Tibial artery (tissue), 4 donors: ENCODE measurements around the gene KLC1.

Experiments
- DNase-seq, 2 donors: peaks; one replicate each; pipeline ENCODE4 v3.0.0-alpha.2; 2019
- H3K27ac ChIP-seq, 2 donors: fragments of 200-600 bp; sonication (generic) in 1 of 2; 1 replicate in 1 of 2; 2 replicates in 1 of 2; pipeline ENCODE4 v1.5.1; 2018 to 2019; ENCODE audit warnings: mild to moderate bottlenecking in 1 of 2
- H3K27me3 ChIP-seq, 2 donors: fragments of 200-600 bp; sonication (generic) in 1 of 2; one replicate each; pipeline versions ENCODE4 v1.5.1 to v1.6.0; 2016 to 2019
- H3K36me3 ChIP-seq, 3 donors: fragments of 200-600 bp; sonication (generic) in 2 of 3; one replicate each; pipeline ENCODE4 v1.5.1; 2016 to 2019; ENCODE audit warnings: mild to moderate bottlenecking in 2 of 3
- H3K4me1 ChIP-seq, 4 donors: fragments of 200-600 bp; sonication (generic) in 2 of 4; 1 replicate in 3 of 4; 2 replicates in 1 of 4; pipeline ENCODE4 v1.5.1; 2016 to 2019
- H3K4me3 ChIP-seq, 2 donors: fragments of 200-600 bp; sonication (generic) in 1 of 2; 1 replicate in 1 of 2; 2 replicates in 1 of 2; pipeline ENCODE4 v1.5.1; 2018 to 2019; ENCODE audit warnings: mild to moderate bottlenecking in 2 of 2
- H3K9me3 ChIP-seq, 3 donors: fragments of 200-600 bp; sonication (generic) in 1 of 3; one replicate each; pipeline ENCODE4 v1.5.1; 2016 to 2019
- intact Hi-C: fragments of 100-400 bp; cut with DNase I; formaldehyde crosslinking; loops from one replicate; pipeline ENCODE4 v1.15.0; 2023; ENCODE audit warnings: low total_unique reads
- TF ChIP-seq, protein P1 (sequence below), 2 experiments: fragments of 200-600 bp in 1 of 2; fragments of 450-650 bp in 1 of 2; IDR thresholded peaks; one replicate each; pipeline ENCODE4 v1.5.1; 2017 to 2019; ENCODE audit warnings: antibody characterized with exemption in 2 of 2, mild to moderate bottlenecking in 1 of 2, moderate library complexity in 1 of 2

Gene KLC1

DNA sequence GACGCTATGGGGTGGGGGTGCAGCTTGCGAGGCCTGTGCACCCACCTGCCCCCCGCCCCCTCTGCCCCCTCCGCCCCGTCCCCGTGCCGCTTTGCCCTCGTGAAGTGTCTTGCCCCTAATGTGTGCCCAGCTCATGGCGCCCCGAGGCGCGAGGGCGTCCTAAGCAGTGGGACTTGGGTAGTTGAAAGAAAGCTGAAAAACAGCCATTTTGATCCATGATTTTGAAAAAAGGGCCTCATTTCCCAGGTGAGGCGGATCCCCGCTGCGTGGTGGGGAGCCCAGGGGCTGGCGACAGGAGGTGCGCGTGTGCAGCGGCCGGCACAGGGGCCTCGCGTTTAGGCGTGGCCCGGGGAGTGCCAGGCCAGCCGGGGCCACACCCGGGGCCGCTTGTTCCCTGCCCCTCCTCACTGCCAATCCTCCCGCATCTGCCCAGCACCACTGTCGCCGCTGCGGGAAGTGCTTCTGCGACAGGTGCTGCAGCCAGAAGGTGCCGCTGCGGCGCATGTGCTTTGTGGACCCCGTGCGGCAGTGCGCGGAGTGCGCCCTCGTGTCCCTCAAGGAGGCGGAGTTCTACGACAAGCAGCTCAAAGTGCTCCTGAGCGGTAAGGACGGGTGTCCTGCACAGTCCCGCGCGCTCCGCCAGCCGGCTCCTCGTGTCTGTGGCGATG, 98.4 kb downstream of the KLC1 start:
- no peak overlapping the region for H3K27ac ChIP-seq
- TF ChIP-seq, protein P1, sequence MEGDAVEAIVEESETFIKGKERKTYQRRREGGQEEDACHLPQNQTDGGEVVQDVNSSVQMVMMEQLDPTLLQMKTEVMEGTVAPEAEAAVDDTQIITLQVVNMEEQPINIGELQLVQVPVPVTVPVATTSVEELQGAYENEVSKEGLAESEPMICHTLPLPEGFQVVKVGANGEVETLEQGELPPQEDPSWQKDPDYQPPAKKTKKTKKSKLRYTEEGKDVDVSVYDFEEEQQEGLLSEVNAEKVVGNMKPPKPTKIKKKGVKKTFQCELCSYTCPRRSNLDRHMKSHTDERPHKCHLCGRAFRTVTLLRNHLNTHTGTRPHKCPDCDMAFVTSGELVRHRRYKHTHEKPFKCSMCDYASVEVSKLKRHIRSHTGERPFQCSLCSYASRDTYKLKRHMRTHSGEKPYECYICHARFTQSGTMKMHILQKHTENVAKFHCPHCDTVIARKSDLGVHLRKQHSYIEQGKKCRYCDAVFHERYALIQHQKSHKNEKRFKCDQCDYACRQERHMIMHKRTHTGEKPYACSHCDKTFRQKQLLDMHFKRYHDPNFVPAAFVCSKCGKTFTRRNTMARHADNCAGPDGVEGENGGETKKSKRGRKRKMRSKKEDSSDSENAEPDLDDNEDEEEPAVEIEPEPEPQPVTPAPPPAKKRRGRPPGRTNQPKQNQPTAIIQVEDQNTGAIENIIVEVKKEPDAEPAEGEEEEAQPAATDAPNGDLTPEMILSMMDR (IDR thresholded peaks at IDR 0.05) = no peak
- peaks cover 3 to 67% (median 40%) of the 10 kb centered on the region in 4 donors for H3K4me1 ChIP-seq
- H3K36me3 ChIP-seq = peaks cover 39 to 61% (median 57%) of the 10 kb centered on the region in 3 donors
- intact Hi-C loops = no loop called here
- DNase-seq = no peak
- no peaks in the 10 kb centered on the region for H3K9me3 ChIP-seq
- no peak overlapping the region for H3K4me3 ChIP-seq
- no peaks in the 10 kb centered on the region for H3K27me3 ChIP-seq

DNA sequence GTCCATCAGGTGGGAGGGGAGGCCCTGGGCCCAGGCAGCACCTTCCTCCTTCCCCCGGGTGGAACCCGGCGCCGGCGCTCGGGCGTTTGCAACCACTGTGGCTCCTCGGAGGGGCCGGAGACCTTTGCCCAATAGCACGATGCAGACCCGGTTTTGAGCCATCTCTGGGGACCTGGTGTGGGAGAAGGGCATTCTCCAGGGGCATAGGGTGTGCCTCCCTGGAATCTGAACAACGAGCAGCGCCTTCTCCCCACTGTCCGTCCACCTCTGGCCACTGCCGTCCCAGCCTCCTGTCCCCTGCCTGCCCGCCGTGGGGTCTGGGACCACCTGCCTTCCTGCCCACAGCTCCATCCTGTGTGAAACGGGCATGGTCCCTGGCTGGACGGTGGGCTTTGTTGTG, 99.1 kb downstream of the KLC1 start:
- no peaks in the 10 kb centered on the region for H3K9me3 ChIP-seq
- TF ChIP-seq, protein P1 (IDR thresholded peaks at IDR 0.05) = no peak
- H3K27ac ChIP-seq = no peak overlapping the region
- H3K4me3 ChIP-seq = no peak overlapping the region
- DNase-seq = no peak
- intact Hi-C loops = no loop called here
- no peaks in the 10 kb centered on the region for H3K27me3 ChIP-seq
- H3K4me1 ChIP-seq = peaks cover 3 to 60% (median 33%) of the 10 kb centered on the region in 4 donors
- peaks cover 45 to 68% (median 64%) of the 10 kb centered on the region in 3 donors for H3K36me3 ChIP-seq

DNA sequence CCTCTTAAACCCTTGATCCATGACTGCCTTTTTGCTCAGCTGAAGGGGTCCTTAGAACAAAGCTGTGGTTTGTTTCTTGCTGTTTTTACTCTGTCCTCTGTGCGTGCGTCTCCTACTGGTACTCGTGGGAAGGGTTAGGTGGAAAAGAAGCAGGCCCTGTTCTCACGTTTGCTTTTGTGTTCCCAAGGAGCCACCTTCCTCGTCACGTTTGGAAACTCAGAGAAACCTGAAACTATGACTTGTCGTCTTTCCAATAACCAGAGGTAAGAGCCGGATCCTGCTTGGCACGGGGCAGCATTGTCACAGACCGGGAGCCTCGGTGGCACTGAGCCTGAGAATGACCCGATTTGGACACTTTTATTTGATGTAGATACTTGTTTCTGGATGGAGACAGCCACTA, 99.7 kb downstream of the KLC1 start:
- H3K27me3 ChIP-seq = no peaks in the 10 kb centered on the region
- no peak overlapping the region for H3K27ac ChIP-seq
- intact Hi-C loops = no loop called here
- H3K4me3 ChIP-seq = no peak overlapping the region
- H3K36me3 ChIP-seq = peaks cover 50 to 73% (median 70%) of the 10 kb centered on the region in 3 donors
- H3K9me3 ChIP-seq = no peaks in the 10 kb centered on the region
- TF ChIP-seq, protein P1 (IDR thresholded peaks at IDR 0.05) = no peak
- peaks cover 3 to 54% (median 28%) of the 10 kb centered on the region in 4 donors for H3K4me1 ChIP-seq
- DNase-seq = no peak

DNA sequence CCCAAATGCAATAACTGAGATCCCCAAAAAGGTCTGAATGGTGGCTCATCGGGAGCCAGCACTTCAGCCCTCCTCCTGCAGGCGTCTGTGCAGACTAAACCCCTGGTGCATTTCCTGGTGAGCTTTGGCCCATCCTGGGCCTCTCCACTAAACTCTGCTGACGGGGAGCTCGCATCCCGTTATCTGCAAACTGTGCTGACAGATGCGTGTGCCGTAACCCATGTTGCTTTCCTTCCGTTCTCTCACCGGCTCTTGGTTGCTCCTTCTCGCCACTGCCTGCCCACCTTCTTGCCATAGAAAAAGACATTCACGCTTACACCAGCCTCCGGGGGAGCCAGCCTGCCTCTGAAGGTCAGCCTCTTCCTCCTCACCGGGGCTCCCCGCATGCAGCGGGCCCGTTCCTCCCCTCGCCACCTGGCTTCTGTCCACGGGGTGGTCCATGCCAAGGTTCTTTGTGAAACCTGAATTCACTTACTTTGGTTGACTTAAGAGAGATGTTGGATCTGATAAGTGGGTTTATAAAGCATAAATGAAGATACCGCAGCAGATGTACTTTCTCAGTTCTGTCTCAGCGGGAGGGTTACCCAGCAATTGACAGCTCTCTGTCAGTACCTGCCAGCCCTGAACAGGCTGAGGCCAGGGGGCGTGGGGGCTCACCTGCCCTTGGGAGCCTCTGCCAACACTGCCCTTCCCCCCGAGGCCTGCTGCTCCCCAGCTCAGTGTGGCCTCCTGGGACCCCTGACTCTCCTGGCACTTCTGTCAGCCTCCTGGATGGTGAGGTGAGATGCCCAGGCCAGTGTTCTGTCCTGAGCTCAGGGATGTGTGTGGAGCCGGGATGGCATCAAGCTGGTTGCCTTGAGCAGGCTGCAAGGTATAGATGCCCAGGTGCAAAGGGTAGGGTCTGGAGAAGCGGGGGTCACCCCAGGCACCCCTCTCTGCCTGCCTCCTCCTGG, 100.8 kb downstream of the KLC1 start:
- intact Hi-C loops = loop anchor here (10.0 kb wide), 1 partner anchor 125 kb away; no protein-coding TSS in a partner anchor

DNA sequence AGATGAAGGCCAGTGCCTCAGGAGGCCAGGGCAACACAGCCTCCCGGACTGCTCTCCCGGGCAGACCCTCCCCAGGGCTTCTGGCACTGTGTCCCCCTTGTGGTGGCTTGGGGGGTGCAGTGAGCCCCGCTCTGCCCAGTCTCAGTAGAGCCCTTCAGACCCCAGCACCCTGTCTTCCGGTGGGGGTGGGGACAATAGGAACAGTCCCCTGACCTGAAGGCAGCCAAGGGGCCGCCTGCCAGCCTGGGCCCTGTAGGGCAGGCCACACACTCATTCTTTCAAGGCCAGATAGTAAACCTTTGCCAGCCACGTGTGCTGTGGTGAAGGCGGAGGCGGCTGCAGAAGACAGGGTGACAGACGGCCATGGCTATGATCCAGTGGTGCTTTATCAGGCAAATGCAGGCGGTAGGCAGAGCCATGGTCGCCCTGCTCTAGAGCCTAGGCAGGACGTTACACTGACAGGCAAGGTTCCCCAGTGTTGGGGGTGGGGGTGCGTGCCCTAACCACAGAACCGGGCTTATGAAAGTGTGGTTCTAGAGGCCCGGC, 101.6 kb downstream of the KLC1 start:
- Histone ChIP-seq H3K4me3 (no peak overlapping the region), H3K36me3 (peaks cover 58 to 91% (median 78%) of the 10 kb centered on the region in 3 donors), H3K27me3 (no peaks in the 10 kb centered on the region), H3K27ac (peak overlapping the region in 1 of 2 donors; percentile 4), H3K4me1 (peaks cover 0 to 44% (median 20%) of the 10 kb centered on the region in 4 donors), H3K9me3 (no peaks in the 10 kb centered on the region)
- TF ChIP-seq, protein P1 (IDR thresholded peaks at IDR 0.05) = no peak
- intact Hi-C loops = loop anchor here (10.0 kb wide), 1 partner anchor 126 kb away; no protein-coding TSS in a partner anchor
- peak in 1 of 2 donors; percentile 60 for DNase-seq

More for the DNA sequence above, 100.8 kb downstream of the KLC1 start:
- DNase-seq = no peak
- Histone ChIP-seq H3K9me3 (no peaks in the 10 kb centered on the region), H3K4me1 (peaks cover 0 to 44% (median 19%) of the 10 kb centered on the region in 4 donors), H3K4me3 (no peak overlapping the region), H3K27me3 (no peaks in the 10 kb centered on the region), H3K36me3 (peaks cover 58 to 84% (median 78%) of the 10 kb centered on the region in 3 donors), H3K27ac (peak overlapping the region in 1 of 2 donors; percentile 4)
- TF ChIP-seq, protein P1 (IDR thresholded peaks at IDR 0.05) = no peak
